ENCODE results near the gene GOLGA6L2. TPM values are rescaled to one million over a fixed set of nuclear protein-coding genes. Genes with fewer than 3 reads are reported as not detected.

GOLGA6L2 gene
- polyA plus RNA-seq, 3 donors, result not detected

DNA sequence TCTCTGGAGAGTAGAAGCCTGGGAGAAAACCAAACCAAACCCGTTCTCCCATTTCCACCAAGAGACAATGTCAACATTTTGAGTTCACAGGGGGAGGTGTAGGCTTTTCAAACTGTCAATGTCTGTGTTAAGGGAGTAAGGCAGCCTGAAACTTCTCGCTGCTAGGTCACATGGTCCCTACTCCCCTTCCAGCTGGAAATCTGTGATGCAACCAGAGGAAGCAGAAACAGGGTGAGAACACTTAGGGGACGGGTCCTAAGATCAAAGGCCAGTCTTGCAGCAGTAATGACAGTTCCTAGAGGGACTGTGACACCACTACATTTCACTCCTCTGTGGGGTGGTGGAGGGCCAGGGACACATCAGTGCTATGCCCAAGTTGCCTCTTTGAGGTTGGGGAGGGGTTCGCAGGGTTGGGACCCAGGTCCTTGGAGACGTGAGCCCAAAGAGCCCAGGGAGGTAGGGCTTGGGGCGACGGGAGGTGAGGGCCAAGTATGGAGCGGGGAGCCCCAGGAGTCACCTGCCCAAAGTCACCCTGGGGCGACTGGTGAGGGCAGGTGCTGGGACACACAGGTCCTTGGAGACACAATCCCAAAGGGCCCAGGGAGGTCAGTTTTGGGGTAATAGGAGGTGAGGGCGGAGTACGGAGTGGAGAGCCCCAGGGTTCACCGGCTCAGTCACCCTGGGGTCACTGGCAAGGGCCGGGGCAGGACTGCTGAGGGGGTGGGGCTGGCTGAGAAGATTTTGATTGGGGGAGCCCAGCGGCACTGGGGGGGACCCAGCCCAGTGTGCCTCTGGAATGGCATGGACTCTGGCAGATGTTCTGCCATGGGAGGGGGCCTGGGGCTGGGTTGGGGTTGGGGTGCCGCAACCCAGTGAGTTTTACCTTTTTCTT is 582 bp downstream of the GOLGA6L2 start:
- no peaks in the 10 kb centered on the region for H3K4me1 ChIP-seq (ENCODE audit: control insufficient read depth in 1 of 2, insufficient read depth in 2 of 2, low read length in 2 of 2)
- H3K4me3 ChIP-seq (replicated peaks in 1 of 3; ENCODE audit: low read depth in 2 of 3, low read length in 3 of 3), result no peak overlapping the region
- no peak overlapping the region for H3K4me3 Mint-ChIP-seq
- no peak overlapping the region for H2AFZ ChIP-seq (ENCODE audit: insufficient read depth, low read depth, low read length, poor library complexity, severe bottlenecking)
- no peaks in the 10 kb centered on the region for H3K9me3 ChIP-seq (replicated peaks in 1 of 2; ENCODE audit: control insufficient read depth in 1 of 2, insufficient read depth in 1 of 2, low read length in 2 of 2)
- no peak overlapping the region for H3K27ac ChIP-seq (ENCODE audit: low read depth in 1 of 2, low read length in 2 of 2)
- no peaks in the 10 kb centered on the region for H3K4me1 Mint-ChIP-seq
- no peaks in the 10 kb centered on the region for H3K36me3 ChIP-seq (replicated peaks in 1 of 2; ENCODE audit: control insufficient read depth in 1 of 2, insufficient read depth in 2 of 2, low read length in 2 of 2)
- no peak overlapping the region for H3K9ac ChIP-seq (ENCODE audit: insufficient read depth, low read length, poor library complexity, severe bottlenecking)
- H3K36me3 Mint-ChIP-seq, result no peaks in the 10 kb centered on the region
- intact Hi-C loops (cut with micrococcal nuclease), result no loop called here
- no peaks in the 10 kb centered on the region for H4K20me1 ChIP-seq (ENCODE audit: insufficient read depth, low read length)
- no peaks in the 10 kb centered on the region for H3K79me2 ChIP-seq (ENCODE audit: insufficient read depth, low read length)
- WGBS (ENCODE audit: insufficient coverage), result 96% methylated on average over 10 of the region's 15 CpGs
- TF ChIP-seq, protein P1, sequence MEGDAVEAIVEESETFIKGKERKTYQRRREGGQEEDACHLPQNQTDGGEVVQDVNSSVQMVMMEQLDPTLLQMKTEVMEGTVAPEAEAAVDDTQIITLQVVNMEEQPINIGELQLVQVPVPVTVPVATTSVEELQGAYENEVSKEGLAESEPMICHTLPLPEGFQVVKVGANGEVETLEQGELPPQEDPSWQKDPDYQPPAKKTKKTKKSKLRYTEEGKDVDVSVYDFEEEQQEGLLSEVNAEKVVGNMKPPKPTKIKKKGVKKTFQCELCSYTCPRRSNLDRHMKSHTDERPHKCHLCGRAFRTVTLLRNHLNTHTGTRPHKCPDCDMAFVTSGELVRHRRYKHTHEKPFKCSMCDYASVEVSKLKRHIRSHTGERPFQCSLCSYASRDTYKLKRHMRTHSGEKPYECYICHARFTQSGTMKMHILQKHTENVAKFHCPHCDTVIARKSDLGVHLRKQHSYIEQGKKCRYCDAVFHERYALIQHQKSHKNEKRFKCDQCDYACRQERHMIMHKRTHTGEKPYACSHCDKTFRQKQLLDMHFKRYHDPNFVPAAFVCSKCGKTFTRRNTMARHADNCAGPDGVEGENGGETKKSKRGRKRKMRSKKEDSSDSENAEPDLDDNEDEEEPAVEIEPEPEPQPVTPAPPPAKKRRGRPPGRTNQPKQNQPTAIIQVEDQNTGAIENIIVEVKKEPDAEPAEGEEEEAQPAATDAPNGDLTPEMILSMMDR (IDR thresholded peaks at IDR 0.05), result no peak
- peaks cover 2 to 5% (median 2%) of the 10 kb centered on the region in 3 donors for H3K27me3 Mint-ChIP-seq (ENCODE audit: low read depth in 3 of 3)
- no peaks in the 10 kb centered on the region for H3K27me3 ChIP-seq (ENCODE audit: control insufficient read depth in 2 of 2, insufficient read depth in 2 of 2, low read length in 2 of 2)
- no peak overlapping the region for H3K4me2 ChIP-seq (replicated peaks; ENCODE audit: extremely low read depth, low read length, poor library complexity, severe bottlenecking)
- DNase-seq, result no peak
- peaks cover 0 to 4% (median 2%) of the 10 kb centered on the region in 7 donors for H3K9me3 Mint-ChIP-seq
- peak overlapping the region in 1 of 7 donors; percentile 54 for H3K27ac Mint-ChIP-seq

DNA sequence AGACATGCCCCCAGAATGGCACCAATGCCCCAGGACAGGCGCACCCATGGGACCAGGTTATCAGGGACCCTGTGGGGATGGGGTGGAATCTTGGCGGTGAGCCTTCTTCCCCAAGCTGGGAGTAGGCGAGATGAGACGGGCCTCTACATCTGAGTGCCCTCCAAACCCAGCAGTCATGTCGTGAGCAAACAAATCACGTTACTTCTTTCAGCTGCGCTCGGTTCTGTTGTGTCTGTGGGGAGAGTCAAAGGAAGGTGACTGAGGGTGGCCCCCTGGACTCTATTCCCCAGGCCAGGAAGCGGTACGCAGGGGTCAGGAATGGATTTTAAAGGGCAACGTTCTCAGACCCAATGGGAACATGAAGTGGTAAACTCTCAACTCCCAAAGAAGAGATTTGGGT is 2.8 kb downstream of the GOLGA6L2 start:
- H3K27me3 ChIP-seq (ENCODE audit: control insufficient read depth in 2 of 2, insufficient read depth in 2 of 2, low read length in 2 of 2), result no peaks in the 10 kb centered on the region

More for the DNA sequence above, 2.8 kb downstream of the GOLGA6L2 start:
- Mint-ChIP-seq H3K4me3 (no peak overlapping the region), H3K27ac (no peak overlapping the region), H3K27me3 (ENCODE audit: low read depth in 3 of 3) (peaks cover 2 to 5% (median 2%) of the 10 kb centered on the region in 3 donors), H3K9me3 (peaks cover 0 to 4% (median 2%) of the 10 kb centered on the region in 7 donors), H3K4me1 (no peaks in the 10 kb centered on the region), H3K36me3 (no peaks in the 10 kb centered on the region)
- intact Hi-C loops (cut with micrococcal nuclease), result no loop called here
- TF ChIP-seq, protein P1 (IDR thresholded peaks at IDR 0.05), result no peak
- Histone ChIP-seq H2AFZ (ENCODE audit: insufficient read depth, low read depth, low read length, poor library complexity, severe bottlenecking) (no peak overlapping the region), H3K9me3 (replicated peaks in 1 of 2; ENCODE audit: control insufficient read depth in 1 of 2, insufficient read depth in 1 of 2, low read length in 2 of 2) (no peaks in the 10 kb centered on the region), H3K27ac (ENCODE audit: low read depth in 1 of 2, low read length in 2 of 2) (no peak overlapping the region), H4K20me1 (ENCODE audit: insufficient read depth, low read length) (no peaks in the 10 kb centered on the region), H3K4me3 (replicated peaks in 1 of 3; ENCODE audit: low read depth in 2 of 3, low read length in 3 of 3) (no peak overlapping the region), H3K4me2 (replicated peaks; ENCODE audit: extremely low read depth, low read length, poor library complexity, severe bottlenecking) (no peak overlapping the region), H3K79me2 (ENCODE audit: insufficient read depth, low read length) (no peaks in the 10 kb centered on the region), H3K36me3 (replicated peaks in 1 of 2; ENCODE audit: control insufficient read depth in 1 of 2, insufficient read depth in 2 of 2, low read length in 2 of 2) (no peaks in the 10 kb centered on the region), H3K4me1 (ENCODE audit: control insufficient read depth in 1 of 2, insufficient read depth in 2 of 2, low read length in 2 of 2) (no peaks in the 10 kb centered on the region), H3K9ac (ENCODE audit: insufficient read depth, low read length, poor library complexity, severe bottlenecking) (no peak overlapping the region)
- no peak for DNase-seq
- 98% methylated on average over 7 of the region's 11 CpGs for WGBS (ENCODE audit: insufficient coverage)

Measured in CD14-positive monocyte (primary cell).